Epidermal melanocyte (primary cell): ENCODE data around the gene TSC2.
A peak's percentile ranks its signal among the peaks of the same experiment; 100 is the strongest.
"Not testable (repeated sequence)": the region's sequence is repeated elsewhere in the genome, so short reads cannot be mapped to it uniquely, and the experiment has no call there.

Experiments used
- DNase-seq: peaks from one replicate; pipeline ENCODE4 v3.0.0; 2011; ENCODE audit warnings: low spot score; ENCODE audit not compliant: insufficient read length

Gene TSC2

DNA sequence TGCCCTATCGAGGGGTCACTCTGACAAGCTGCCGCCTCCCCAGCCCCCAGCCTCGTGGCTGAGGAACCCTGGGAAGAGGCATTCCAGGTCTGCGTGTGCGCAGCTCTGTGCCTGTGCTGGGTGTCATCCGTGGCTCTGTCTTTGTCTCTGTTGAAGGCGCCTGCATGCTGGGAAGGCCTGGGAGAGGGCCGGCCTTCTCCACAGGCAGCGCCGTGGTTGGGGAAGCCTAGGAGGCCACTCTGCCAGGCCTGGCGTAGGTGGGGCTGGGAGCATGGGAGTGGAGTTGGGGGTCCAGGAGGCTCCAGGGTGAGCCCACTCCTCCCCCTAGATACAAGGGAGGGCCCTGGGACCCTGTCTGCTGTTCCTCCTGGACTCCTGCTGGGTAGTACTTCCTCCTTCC is 17.7 kb upstream of the TSC2 start:
- DNase-seq = no peak

DNA sequence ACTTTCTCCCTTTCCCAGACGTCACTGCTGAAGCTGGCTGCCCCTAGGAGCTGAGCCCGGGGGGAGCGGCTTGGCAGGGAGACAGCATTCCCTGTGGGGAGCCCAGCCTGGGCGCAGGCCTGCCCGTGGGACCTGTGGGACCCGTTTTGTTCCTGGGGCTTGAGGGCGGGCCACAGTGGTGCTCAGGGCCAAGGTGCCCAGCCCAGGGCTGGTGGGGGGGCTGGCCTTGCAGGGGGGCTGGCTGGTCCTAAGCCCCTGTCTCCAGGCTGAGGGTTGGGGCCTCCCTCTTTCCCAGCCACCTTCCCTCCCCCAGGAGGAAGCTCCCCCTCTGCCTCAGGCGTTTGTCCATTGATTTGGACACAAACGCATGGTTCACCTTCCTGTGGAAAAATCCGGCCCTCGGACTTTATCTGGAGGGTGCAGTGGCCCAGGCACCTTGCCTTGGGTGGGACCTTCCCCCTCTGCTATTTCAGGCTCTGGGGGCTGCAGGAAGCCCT is 16.7 kb upstream of the TSC2 start:
- no peak for DNase-seq

DNA sequence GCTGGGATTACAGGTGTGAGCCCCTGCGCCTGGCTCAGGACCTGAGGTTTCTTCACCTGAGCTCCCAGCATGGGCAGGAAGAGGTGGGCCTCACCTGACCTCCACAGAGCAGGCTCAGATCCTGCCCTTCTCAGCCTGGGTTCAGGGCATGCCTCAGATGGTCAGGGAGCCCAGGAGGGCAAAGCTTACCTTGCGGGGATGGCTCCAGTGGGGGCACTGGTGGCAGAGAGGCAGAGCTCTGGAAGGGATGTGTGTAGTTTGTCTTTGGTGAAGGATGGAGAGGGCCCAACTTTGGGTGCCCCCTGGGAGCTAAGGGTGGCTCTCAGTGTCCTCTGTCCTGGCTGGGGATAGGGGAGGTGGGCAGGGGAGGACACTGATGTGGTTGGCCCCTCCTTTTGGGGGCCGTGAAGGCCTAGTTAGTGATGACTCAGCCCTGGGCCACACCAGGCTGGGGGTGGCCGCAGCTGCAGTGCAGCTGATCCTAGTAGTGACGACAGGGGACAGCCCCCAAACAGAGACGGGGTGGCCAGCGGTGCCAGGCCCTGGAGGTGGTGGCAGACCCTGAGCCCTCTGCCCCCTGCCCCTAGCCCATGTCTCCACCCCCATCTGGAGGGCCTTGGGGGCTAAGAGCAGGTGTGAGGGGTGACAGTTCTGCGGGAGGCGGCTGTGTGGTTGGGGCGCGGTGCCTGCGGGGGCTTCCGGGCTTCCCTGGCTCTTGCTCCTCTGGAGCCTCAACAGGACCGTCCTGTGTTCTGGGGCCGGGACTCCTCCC is 15.3 kb upstream of the TSC2 start:
- DNase-seq = no peak

DNA sequence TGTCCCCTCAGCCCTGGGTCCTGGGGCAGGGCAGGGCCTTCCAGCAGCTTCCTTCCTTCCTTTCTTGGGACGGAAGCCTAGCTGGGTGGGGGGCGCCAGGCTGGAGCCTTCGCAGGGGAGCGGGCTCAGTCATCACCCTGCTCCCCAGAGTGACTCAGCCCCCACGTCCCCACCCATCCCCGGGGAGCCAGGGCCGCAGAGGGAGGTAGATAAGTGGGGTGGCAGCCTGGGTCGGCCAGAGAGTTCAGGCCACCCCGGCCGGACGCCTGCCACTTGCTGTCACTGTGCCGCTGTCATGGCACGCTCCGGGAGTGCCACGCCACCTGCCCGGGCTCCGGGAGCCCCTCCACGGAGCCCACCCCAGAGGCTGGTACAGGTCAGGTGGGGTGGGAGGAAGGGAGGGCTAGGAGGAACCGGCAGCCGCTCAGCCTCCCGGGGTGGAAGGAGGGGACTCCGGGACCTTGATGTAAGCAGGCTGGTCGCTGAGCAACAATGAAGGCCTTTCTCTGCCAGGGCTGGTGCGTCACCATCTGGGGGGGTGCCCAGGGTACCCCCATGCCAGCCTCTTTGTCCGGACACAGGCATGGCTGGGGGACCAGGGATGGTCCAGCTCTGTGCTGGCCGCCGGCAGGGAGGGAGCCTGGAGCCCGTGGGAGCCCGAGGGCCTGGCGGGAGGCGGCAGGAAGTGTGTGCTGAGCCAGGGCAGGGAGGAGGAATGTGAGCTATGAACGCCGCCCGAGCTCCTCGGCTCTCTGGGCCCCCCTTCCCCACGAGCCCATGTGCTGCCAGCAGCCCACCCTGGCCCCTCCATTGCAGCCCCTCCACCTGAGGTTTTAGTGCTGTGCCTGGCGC is 14.5 kb upstream of the TSC2 start:
- DNase-seq = peak; percentile 82

DNA sequence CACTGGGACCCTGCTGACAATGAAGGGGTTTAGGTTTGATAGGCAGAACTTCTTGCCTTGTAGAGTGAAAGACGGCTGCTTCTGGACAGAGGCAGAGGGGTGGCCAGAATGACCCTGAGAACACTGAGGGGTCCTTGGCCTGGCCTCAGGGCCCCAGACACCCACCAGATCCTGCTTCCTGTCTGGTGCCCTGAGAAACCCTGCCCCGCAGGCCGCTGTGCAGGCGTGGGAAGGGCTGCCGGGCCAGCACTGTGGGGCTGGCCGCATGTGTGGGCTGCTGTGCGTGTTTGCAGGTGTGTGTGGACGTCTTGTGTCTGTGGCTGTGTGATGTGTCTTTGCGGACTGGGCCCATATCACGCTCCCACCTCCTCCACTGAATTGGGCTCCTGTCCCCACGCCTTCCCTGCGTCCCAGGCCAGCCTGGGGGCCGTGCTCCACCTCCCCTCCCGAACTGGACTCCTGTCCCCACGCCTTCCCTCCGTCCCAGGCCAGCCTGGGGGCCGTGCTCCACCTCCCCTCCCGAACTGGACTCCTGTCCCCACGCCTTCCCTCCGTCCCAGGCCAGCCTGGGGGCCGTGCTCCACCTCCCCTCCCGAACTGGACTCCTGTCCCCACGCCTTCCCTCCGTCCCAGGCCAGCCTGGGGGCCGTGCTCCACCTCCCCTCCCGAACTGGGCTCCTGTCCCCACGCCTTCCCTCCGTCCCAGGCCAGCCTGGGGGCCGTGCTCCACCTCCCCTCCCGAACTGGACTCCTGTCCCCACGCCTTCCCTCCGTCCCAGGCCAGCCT is 13.7 kb upstream of the TSC2 start:
- DNase-seq = not testable (repeated sequence)

DNA sequence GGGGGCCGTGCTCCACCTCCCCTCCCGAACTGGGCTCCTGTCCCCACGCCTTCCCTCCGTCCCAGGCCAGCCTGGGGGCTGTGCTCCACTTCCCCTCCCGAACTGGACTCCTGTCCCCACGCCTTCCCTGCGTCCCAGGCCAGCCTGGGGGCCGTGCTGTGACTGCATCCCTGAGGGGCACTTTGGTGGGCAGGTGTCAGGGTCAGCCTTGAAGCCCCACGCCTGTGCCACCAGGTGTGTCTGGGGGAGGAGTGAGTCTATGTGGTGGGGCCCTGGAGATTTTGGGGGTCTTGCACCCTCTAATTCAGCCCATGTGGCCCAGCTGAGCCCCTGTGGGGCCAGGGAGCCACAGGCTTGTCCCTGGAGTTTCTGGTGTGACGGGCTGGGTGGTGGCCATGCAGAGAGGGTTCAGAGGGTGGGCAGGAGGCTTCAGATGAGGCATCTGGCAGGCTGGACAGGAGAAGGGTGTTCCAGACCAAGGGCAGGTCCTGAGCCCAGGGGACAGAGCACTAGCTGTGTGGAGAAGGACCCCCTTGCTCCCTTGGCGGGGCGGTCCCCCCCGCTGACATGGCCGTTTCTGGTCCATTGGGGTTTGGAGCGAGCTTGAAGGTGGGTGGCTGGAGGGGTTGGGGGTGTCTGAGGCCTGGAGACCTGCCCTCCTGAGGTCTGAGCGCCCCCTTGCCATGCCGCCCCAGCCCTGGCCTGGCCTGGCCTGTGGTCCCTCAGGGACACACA is 12.9 kb upstream of the TSC2 start:
- DNase-seq = no peak

DNA sequence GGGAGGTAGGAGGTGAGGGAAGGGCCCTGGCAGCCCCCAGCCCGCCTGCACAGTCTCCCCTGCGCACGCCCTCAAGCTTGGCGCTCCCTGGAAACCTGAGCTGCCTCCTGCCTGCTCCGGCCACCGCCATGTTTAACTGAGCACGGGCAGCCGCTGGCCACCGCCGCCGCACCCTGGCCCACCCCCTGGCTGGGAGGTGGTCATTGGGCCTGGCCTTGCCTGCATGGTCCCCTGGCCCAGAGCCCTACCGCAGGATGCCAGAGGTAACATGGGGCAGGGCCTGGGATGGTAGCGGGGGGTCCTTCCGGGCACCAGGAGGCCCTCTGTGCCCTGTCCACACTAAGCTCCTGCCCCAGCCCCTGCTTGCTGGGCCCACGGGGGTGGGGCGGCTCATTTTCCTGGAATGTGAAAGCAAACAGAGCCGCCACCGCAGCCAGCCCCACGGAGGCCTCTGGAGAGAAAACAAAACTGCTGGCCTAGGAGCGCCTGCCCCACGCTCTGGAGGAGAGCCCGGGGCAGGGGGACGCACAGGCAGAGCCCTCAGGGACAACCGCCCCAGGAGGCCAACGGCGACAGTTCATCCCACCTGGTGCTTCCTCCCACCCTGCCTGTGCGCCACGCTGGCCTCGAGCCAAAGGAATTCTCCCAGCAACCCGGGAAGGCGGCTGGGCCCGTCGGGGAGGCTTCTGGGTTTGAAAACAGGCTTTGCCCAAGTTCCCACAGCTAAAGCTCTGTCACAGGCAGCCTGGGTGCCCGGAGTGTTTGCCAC is 12.2 kb upstream of the TSC2 start:
- DNase-seq = no peak

DNA sequence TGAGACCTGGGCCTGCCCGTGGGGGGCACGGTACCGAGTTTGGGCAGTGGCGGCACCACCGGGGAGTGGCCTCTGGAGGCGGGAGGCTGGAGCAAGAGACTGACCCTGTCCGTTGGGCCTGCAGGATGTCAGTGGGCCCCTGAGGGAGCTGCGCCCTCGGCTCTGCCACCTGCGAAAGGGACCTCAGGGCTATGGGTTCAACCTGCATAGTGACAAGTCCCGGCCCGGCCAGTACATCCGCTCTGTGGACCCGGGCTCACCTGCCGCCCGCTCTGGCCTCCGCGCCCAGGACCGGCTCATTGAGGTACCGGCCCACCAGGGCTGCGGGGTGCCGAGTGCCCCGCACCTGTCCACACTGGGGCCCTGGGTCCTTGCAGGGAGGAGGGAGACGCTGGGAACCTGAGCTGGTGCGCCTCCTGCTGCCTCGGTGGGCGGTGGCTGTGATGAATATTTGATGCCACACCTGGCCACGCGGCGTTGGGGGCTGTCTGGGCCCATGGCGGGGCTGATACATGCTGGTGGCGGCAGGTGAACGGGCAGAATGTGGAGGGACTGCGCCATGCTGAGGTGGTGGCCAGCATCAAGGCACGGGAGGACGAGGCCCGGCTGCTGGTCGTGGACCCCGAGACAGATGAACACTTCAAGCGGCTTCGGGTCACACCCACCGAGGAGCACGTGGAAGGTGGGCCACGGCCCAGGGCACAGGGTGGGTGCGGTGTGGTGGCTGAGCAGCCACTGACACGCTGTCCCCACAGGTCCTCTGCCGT is 11.4 kb upstream of the TSC2 start:
- no peak for DNase-seq

DNA sequence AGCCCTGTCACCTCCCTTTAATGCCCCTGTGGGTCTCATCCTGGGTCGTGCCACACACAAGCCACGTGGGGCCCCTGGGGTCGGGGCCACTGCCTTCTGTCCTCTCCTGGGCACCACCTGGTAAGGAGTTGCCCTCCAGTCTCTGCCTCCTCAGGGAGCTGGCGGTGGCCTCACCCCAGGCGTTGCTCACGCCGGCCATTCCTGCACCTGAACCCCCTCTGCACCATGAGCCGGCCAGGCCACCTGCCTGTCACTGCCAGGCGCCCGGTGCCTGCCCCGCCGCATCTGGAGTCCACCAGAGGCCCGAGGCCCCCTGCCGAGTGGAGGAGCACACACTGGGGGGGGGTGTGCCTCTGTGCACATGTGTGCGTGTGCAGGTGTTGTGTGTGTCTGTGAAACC is 10.7 kb upstream of the TSC2 start:
- no peak for DNase-seq

DNA sequence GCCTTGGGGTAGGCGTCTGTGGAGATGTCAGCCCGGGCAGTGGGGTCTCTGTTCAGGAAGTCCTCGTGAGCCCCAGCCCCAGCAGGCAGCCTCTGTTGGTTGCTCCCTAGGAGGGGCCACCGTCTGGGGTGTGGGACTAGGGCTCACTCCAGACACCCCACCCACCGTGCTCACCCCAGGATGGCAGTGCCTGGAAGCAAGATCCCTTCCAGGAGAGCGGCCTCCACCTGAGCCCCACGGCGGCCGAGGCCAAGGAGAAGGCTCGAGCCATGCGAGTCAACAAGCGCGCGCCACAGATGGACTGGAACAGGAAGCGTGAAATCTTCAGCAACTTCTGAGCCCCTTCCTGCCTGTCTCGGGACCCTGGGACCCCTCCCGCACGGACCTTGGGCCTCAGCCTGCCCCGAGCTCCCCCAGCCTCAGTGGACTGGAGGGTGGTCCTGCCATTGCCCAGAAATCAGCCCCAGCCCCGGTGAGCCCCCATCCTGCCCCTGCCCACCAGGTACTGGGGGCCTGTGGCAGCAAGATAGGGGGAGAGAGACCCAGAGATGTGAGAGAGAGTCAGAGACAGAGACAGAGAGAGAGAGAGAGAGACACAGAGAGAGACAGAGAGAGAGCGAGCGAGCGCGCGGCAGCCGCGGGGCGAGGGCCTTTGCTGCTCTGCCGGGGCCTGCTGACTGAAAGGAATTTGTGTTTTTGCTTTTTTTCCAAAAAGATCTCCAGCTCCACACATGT is 10.0 kb upstream of the TSC2 start:
- DNase-seq = no peak

DNA sequence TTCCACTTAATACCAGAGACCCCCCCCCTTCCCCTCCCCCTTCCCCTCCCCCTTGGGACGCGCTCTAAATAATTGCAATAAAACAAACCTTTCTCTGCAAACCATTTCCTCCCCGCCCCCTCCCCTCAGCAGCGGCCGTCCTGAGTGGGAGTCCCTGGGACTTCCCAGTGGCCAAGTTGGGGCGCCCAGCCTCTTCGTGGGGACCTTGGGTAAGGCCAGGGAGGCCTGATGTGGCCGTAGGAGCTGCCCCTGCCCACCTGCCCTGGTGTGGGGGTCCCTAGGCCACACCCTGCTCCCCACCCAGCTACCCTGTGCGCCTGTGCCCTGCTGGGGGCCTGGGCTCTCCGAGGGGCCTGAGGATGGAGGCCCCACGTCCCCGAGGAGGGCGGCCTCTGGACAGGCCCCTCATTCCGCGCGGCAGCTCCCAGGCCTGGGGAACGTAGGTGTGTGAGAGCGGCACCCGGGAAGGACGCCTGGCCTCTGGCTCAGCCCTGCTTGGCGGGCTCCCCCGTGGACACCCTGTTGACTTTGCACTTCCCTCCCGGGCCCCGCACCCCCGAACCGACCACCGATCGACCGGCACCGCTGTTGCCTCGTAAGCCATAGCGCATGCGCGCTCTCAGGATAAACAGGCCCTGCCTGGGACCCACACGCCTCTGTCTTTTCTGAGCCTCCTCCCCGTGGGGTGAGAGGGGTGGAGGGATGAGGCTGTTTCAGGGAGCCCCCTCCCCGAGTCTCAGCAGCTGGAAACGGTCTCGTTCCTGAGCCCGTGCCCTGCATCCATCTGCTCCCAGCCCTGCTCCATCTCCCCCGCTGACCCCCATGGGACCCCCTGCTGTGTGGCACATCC is 9.2 kb upstream of the TSC2 start:
- DNase-seq = no peak

DNA sequence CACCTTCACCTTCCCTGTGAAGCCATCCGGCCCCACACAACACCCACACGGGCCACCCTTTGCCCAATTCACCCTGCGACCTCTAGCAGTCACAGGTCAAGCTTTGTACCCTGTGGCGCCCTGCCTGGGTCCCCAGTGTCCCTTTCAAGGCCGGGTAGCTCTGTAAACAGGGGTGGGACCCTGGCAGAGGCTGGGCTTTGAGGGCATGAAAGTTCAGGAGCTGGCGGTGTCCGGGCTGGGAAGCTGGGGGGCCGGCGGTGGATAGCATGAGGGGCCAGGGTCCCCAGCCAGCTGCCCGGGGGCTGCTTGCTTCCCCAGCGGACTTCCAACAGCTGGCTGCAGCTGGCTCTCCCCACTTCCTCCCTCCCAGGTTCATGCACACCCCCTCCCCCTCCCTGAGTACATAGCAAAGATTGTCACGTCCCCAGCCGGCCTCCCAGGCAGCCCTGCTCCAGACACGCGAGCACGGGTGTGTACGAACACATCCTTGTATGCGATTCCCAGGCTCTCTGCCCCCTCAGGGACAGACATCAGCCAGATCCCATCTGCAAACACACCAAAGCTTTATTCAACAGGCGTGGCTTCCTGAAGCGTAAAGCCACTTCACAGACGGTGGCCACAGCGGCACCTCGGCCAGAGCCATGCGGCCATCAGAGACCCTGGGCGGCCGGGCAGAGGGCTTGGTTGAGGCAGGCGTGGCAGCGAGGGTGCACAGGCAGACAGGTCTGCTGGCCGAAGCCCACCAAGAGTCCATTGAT is 8.3 kb upstream of the TSC2 start:
- peak; percentile 96 for DNase-seq

DNA sequence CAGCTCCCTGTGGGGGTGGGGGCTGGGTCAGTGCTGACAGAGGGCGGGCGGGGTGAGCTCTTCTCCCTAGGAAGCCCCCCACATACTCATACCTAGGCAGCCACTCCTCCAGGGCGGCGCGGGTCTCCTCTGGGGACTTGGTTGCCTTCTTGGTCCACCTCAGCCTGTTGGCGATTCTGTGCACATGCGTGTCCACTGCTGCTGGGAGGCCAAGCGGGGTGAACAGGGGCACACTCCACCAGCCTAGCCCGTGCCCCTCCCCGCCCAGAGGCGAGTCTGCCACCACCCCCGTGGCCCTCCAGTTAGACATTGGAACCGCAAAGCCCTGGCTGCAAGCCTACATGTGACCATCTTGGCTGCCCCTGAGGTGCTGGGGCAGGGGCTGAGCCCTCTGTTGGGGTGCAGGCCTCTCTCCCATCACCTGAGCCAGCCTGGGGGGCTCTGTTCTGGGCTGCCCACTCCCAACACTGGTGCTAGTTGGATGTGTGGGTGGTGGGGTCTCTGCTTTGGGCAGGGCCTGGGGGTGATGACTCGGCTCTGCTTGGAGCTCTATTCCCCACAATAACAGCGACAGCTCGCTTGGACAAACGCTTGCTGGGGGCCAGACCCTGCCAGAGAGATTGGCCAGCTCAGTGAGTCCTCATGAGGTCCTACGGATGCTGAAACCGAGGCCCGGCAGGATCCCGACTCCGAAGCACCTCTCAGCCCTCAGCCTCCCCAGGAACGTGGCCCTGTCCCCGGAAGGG is 7.6 kb upstream of the TSC2 start:
- DNase-seq = no peak

DNA sequence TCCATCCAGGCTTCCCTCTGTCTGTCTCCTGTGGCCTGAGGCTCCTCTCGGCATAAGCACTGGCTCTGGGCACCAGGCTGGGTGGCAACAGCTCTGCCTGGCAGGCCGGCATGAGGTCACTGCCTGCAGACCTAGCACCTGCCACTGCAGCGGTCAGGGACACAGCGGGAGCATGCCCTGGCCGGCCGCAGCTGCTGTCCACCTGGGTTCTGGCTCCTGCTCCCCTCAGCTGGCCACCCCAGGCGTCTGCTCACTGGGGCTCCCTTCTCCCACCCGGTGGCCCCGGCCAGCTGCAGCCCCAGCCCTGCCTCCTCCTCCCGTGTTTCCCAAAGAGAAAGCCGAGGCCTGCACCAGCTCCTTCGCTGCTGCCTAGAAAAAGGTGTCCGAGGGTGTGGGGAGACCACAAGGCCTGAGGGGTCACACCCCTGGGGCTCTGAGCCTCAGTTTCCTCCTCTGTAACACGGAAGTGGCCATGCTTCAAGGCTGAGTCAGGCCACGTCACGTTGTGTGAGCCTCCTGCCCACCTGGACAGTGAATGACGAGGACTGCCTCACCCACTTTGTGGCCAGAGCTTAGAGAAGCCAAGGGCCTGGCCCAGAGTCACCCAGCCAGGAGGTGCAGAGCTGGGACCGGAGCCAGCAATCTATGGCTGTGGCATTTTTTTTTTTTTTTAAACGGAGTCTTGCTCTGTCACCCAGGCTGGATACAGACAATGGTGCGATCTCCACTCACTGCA is 6.8 kb upstream of the TSC2 start:
- no peak for DNase-seq

DNA sequence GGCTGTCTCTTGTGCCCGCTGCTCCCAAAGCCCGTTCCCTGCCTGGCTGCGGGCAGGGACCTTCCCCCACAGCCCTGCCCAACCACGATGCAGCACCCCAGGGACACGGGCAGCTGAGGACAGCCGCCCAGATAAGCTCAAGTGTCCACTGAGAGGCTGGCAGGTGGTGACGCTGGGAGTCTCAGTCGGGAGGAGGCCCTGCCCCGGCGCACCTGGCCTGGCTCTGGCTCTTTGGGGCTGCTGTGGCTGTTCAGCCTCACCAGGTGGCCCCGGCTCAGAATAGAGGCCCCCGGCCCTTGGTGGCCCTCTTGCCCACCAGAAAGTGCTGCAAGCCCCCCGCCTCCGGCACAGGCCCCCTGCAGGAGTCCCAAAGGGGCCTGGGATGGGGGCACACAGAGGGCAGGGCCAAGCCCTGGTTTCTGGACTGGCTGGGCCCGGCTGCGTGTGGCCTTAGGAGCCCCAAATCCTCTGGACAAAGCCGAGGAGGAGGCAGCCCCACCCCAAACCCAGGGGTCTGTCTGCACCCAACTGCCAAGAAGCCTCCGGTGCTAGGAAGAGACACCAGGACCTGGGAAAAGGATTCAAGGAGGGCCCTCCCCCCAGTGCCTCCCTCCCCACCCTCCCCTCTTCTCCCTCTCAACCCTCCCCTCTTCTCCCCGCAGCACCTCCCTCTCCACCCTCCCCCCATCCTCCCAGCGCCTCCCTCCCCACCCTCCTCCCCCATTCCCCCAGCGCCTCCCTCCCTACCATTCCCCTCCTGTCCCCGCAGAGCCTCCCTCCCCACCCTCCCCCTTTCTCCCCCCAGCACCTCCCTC is 5.4 kb upstream of the TSC2 start:
- DNase-seq = no peak
